K562 (cell line): Measurements from ENCODE around the gene SEPHS2. TPM values are rescaled to one million over a fixed set of nuclear protein-coding genes. Genes with fewer than 3 reads are reported as not detected.

Experiments
- CREBBP ChIP-seq: IDR thresholded peaks from one replicate; pipeline ENCODE4 v1.6.1; 2012; ENCODE audit warnings: low read depth, mild to moderate bottlenecking, control low read depth, inconsistent platforms, low read length
- CSDE1 ChIP-seq, 2 experiments: fragments of 450-650 bp; IDR thresholded peaks; 2 replicates each; pipeline ENCODE4 v1.6.1; 2016; ENCODE audit warnings: mild to moderate bottlenecking in 1 of 2
- EHMT2 ChIP-seq: fragments of 450-650 bp; IDR thresholded peaks from 2 replicates; pipeline ENCODE4 v1.6.1; 2018; ENCODE audit warnings: antibody characterized with exemption
- MAFF ChIP-seq: IDR thresholded peaks from 2 replicates; pipeline ENCODE4 v1.6.1; 2012; ENCODE audit warnings: low read length, improper control_type of control experiment
- NR2C1 ChIP-seq, 2 experiments: fragments of 450-650 bp; IDR thresholded peaks; 2 replicates each; pipeline ENCODE4 v1.6.1; 2017; ENCODE audit warnings: mild to moderate bottlenecking in 2 of 2, antibody characterized with exemption in 1 of 2, inconsistent platforms in 1 of 2, missing compliant biosample characterization in 1 of 2, missing genetic modification characterization in 1 of 2
- PRMT5 ChIP-seq: sonication (generic); formaldehyde crosslinking; IDR thresholded peaks from 2 replicates; pipeline ENCODE4 v1.5.0; 2020; ENCODE audit warnings: missing genetic modification reagents
- SAFB ChIP-seq: fragments of 200-400 bp; formaldehyde crosslinking; IDR thresholded peaks from 2 replicates; pipeline ENCODE4 v1.6.1; 2017; ENCODE audit warnings: low read depth, low read length, borderline replicate concordance
- SMARCC2 ChIP-seq: fragments of 450-650 bp; IDR thresholded peaks from 2 replicates; pipeline ENCODE4 v1.6.1; 2017; ENCODE audit warnings: antibody characterized with exemption, moderate library complexity, mild to moderate bottlenecking, low read depth
- ZBTB8A ChIP-seq: fragments of 450-650 bp; IDR thresholded peaks from 2 replicates; pipeline ENCODE4 v1.6.1; 2018; ENCODE audit warnings: mild to moderate bottlenecking, moderate library complexity; ENCODE audit not compliant: partially characterized antibody
- ZKSCAN3 ChIP-seq: fragments of 250-450 bp; sonication (Bioruptor Pico); IDR thresholded peaks from 2 replicates; pipeline ENCODE4 v1.4.0; 2020
- ZNF408 ChIP-seq: fragments of 250-450 bp; sonication (Bioruptor Pico); IDR thresholded peaks from 2 replicates; pipeline ENCODE4 v1.4.0; 2020; ENCODE audit warnings: low read depth, mild to moderate bottlenecking, moderate library complexity
- ZNF507 ChIP-seq: conservative IDR thresholded peaks from 2 replicates; pipeline ENCODE4 v1.6.1; 2017; ENCODE audit warnings: missing genetic modification characterization, missing compliant biosample characterization
- ZNF57 ChIP-seq: fragments of 450-650 bp; formaldehyde crosslinking; IDR thresholded peaks from 2 replicates; pipeline ENCODE4 v1.4.0; 2020; ENCODE audit warnings: mild to moderate bottlenecking, moderate library complexity
- ZNF79 ChIP-seq: fragments of 250-450 bp; sonication (Bioruptor Pico); IDR thresholded peaks from 2 replicates; pipeline ENCODE4 v1.4.0; 2020; ENCODE audit warnings: low read depth, mild to moderate bottlenecking, moderate library complexity
- polyA plus RNA-seq, 8 experiments: library from polyadenylated mRNA; depleted of rRNA in 4 of 8; stranded (reverse) in 5 of 8; unstranded in 3 of 8; fragments of >200 nt; fragmentation: Nextera tagmentation in 2 of 8; fragmentation: Illumina TruSeq in 1 of 8; extraction: Ambion mirVana in 2 of 8; extraction: Trizol in 1 of 8; gene quantifications; 2 replicates each; pipeline versions ENCODE4 v1.2.1 to v1.2.3, GENCODE V29; 2011 to 2014; ENCODE audit warnings: inconsistent platforms in 1 of 8, missing spikeins in 1 of 8
- total RNA-seq, 7 experiments: library from RNA; depleted of rRNA in 6 of 7; stranded (reverse); fragments of >200 nt in 6 of 7; fragmentation: Illumina TruSeq in 2 of 7; extraction: Trizol in 2 of 7; gene quantifications; 2 replicates each; pipeline versions ENCODE4 v1.2.1 to v1.2.3, GENCODE V29; 2011 to 2021; ENCODE audit warnings: low replicate concordance in 1 of 7
- TF ChIP-seq, protein P1 (sequence below): fragments of 450-650 bp; formaldehyde crosslinking; IDR thresholded peaks from 2 replicates; pipeline ENCODE4 v1.4.0; 2020; ENCODE audit warnings: mild to moderate bottlenecking, moderate library complexity
- TF ChIP-seq, protein P2 (sequence below): fragments of 450-650 bp; formaldehyde crosslinking; IDR thresholded peaks from 2 replicates; pipeline ENCODE4 v1.4.0; 2022; ENCODE audit warnings: missing genetic modification characterization
- TF ChIP-seq, protein P3 (sequence below), 3 experiments: fragments of 200-800 bp in 1 of 3; fragments of 250-450 bp in 1 of 3; fragments of 450-650 bp in 1 of 3; sonication (Bioruptor Pico) in 1 of 3; sonication (Bioruptor generic) in 1 of 3; formaldehyde crosslinking in 1 of 3; IDR thresholded peaks; 2 replicates each; pipeline versions ENCODE4 v1.6.1 to v1.8.0; 2016 to 2022; ENCODE audit warnings: mild to moderate bottlenecking in 2 of 3, missing genetic modification characterization in 2 of 3, missing compliant biosample characterization in 1 of 3, moderate library complexity in 1 of 3
- TF ChIP-seq, protein P4 (sequence below), 2 experiments: IDR thresholded peaks; 2 replicates each; pipeline ENCODE4 v1.6.1; 2011; ENCODE audit warnings: borderline replicate concordance in 1 of 2, control low read depth in 1 of 2, low read depth in 1 of 2, low read length in 1 of 2, mild to moderate bottlenecking in 1 of 2, mixed read lengths in 1 of 2, moderate library complexity in 1 of 2; ENCODE audit not compliant: insufficient read depth in 1 of 2, insufficient read length in 1 of 2, poor library complexity in 1 of 2, severe bottlenecking in 1 of 2; ENCODE audit errors: extremely low read depth in 1 of 2
- TF ChIP-seq, protein P5 (sequence below): fragments of 250-450 bp; sonication (Bioruptor Pico); IDR thresholded peaks from 2 replicates; pipeline ENCODE4 v1.5.0; 2021

Gene SEPHS2
- total and polyA plus RNA-seq, 9 of the 15 experiments (the other 6 are each of a cell fraction or from before 2014, with no cell fraction given), result 20.9 to 90.6 (median 43.4) TPM

DNA sequence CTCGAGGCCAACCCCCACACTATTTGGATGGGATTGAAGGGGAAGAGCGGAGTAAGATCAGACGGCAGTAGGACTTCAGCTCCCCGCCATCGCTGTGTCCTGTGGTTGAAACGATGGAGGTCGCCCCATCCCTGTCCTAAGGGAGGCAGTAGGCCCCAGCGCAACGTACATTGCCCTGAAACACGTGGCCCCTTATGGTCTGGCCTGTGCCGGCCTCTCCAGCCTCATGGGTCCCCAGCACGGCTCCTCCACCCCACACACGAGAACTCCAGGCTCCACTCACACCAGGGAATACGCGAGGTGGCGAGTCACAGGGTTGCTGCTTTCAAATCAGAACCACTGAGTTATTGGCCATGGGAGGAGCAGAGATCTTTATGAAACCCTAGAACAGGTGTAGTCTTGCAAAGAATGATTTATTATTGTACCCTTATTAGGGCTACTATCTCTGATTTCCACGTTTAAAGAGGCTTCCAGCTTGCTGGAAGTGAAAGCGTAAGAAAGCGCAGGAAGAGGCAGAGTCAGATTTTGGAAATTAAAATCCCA, 15.2 kb downstream of the SEPHS2 start (continued):
- TF ChIP-seq, protein P1, sequence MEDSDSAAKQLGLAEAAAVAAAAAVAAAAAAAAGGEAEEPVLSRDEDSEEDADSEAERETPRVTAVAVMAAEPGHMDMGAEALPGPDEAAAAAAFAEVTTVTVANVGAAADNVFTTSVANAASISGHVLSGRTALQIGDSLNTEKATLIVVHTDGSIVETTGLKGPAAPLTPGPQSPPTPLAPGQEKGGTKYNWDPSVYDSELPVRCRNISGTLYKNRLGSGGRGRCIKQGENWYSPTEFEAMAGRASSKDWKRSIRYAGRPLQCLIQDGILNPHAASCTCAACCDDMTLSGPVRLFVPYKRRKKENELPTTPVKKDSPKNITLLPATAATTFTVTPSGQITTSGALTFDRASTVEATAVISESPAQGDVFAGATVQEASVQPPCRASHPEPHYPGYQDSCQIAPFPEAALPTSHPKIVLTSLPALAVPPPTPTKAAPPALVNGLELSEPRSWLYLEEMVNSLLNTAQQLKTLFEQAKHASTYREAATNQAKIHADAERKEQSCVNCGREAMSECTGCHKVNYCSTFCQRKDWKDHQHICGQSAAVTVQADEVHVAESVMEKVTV, result no peak
- peak; percentile 56; the same call in 1 of the 2 replicates for TF ChIP-seq SMARCC2
- no peak for TF ChIP-seq ZBTB8A
- no peak for TF ChIP-seq ZNF408 (CRISPR knock-in tag)
- TF ChIP-seq, protein P2, sequence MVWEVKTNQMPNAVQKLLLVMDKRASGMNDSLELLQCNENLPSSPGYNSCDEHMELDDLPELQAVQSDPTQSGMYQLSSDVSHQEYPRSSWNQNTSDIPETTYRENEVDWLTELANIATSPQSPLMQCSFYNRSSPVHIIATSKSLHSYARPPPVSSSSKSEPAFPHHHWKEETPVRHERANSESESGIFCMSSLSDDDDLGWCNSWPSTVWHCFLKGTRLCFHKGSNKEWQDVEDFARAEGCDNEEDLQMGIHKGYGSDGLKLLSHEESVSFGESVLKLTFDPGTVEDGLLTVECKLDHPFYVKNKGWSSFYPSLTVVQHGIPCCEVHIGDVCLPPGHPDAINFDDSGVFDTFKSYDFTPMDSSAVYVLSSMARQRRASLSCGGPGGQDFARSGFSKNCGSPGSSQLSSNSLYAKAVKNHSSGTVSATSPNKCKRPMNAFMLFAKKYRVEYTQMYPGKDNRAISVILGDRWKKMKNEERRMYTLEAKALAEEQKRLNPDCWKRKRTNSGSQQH (CRISPR knock-in tag), result no peak
- no peak for TF ChIP-seq MAFF
- no peak for TF ChIP-seq CSDE1 (IDR thresholded peaks at IDR 0.05)
- TF ChIP-seq NR2C1 (IDR thresholded peaks at IDR 0.05), result peak; percentile 46; the same call in 1 of the 2 replicates
- peak; percentile 69 for TF ChIP-seq NR2C1 (tag; IDR thresholded peaks at IDR 0.05)
- no peak for TF ChIP-seq ZNF57 (CRISPR knock-in tag)
- no peak for TF ChIP-seq ZKSCAN3 (CRISPR knock-in tag)
- TF ChIP-seq, protein P3, sequence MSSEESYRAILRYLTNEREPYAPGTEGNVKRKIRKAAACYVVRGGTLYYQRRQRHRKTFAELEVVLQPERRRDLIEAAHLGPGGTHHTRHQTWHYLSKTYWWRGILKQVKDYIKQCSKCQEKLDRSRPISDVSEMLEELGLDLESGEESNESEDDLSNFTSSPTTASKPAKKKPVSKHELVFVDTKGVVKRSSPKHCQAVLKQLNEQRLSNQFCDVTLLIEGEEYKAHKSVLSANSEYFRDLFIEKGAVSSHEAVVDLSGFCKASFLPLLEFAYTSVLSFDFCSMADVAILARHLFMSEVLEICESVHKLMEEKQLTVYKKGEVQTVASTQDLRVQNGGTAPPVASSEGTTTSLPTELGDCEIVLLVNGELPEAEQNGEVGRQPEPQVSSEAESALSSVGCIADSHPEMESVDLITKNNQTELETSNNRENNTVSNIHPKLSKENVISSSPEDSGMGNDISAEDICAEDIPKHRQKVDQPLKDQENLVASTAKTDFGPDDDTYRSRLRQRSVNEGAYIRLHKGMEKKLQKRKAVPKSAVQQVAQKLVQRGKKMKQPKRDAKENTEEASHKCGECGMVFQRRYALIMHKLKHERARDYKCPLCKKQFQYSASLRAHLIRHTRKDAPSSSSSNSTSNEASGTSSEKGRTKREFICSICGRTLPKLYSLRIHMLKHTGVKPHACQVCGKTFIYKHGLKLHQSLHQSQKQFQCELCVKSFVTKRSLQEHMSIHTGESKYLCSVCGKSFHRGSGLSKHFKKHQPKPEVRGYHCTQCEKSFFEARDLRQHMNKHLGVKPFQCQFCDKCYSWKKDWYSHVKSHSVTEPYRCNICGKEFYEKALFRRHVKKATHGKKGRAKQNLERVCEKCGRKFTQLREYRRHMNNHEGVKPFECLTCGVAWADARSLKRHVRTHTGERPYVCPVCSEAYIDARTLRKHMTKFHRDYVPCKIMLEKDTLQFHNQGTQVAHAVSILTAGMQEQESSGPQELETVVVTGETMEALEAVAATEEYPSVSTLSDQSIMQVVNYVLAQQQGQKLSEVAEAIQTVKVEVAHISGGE (CRISPR knock-in tag; IDR thresholded peaks at IDR 0.05), result peak in 1 of 3 experiments; percentile 64; a peak in 1 of 6 replicates
- TF ChIP-seq CREBBP, result no peak
- TF ChIP-seq, protein P4, sequence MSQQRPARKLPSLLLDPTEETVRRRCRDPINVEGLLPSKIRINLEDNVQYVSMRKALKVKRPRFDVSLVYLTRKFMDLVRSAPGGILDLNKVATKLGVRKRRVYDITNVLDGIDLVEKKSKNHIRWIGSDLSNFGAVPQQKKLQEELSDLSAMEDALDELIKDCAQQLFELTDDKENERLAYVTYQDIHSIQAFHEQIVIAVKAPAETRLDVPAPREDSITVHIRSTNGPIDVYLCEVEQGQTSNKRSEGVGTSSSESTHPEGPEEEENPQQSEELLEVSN (IDR thresholded peaks at IDR 0.05; ENCODE audit: borderline replicate concordance in 1 of 2, extremely low read depth in 1 of 2, insufficient read depth in 1 of 2, insufficient read length in 1 of 2, low read depth in 1 of 2, low read length in 1 of 2, poor library complexity in 1 of 2, severe bottlenecking in 1 of 2), result peak; percentile 78 to 91
- TF ChIP-seq, protein P5, sequence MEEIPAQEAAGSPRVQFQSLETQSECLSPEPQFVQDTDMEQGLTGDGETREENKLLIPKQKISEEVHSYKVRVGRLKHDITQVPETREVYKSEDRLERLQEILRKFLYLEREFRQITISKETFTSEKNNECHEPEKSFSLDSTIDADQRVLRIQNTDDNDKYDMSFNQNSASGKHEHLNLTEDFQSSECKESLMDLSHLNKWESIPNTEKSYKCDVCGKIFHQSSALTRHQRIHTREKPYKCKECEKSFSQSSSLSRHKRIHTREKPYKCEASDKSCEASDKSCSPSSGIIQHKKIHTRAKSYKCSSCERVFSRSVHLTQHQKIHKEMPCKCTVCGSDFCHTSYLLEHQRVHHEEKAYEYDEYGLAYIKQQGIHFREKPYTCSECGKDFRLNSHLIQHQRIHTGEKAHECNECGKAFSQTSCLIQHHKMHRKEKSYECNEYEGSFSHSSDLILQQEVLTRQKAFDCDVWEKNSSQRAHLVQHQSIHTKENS (CRISPR knock-in tag), result no peak
- TF ChIP-seq ZNF507 (tag), result no peak
- no peak for TF ChIP-seq SAFB
- TF ChIP-seq EHMT2, result peak; percentile 53; the same call in 1 of the 2 replicates
- TF ChIP-seq ZNF79 (CRISPR knock-in tag), result no peak
- no peak for TF ChIP-seq PRMT5 (CRISPR knock-in tag)
